GM12892 (cell line): ENCODE results near the gene NRXN3.

Experiments used
- POLR2A ChIP-seq: IDR thresholded peaks from 2 replicates; pipeline ENCODE4 v1.6.1; 2011; ENCODE audit warnings: low read depth, low read length, control low read depth
- TAF1 ChIP-seq: IDR thresholded peaks from 2 replicates; pipeline ENCODE4 v1.6.1; 2011; ENCODE audit warnings: low read depth, mild to moderate bottlenecking, control low read depth, low read length, borderline replicate concordance

GRCh38 chr14:79137045-79137430 is 966.9 kb downstream of the NRXN3 start:
- TF ChIP-seq POLR2A = no peak
- TF ChIP-seq TAF1 = no peak
